NCI-H748 treated with DMSO at 0.1 percent for 48 hours (cell line): ENCODE data around the gene NAV3.
"Not testable (repeated sequence)": the region's sequence is repeated elsewhere in the genome, so short reads cannot be mapped to it uniquely, and the experiment has no call there.

Source experiments
- DNase-seq: peaks from one replicate; lab custom pipeline; 2025; lab: John Stamatoyannopoulos, UW

NAV3 gene

GRCh38 chr12:78038986-78039385, 208.3 kb downstream of the NAV3 start:
- DNase-seq, result no peak

- no peak for DNase-seq
Measured at GRCh38 chr12:78040111-78040510, 209.4 kb downstream of the NAV3 start.

- no peak for DNase-seq
Measured at GRCh38 chr12:78050790-78051189, 220.1 kb downstream of the NAV3 start.

- no peak for DNase-seq
Measured at GRCh38 chr12:78055545-78055944, 224.9 kb downstream of the NAV3 start.

- DNase-seq, result no peak
Measured at GRCh38 chr12:78057075-78057474, 226.4 kb downstream of the NAV3 start.

GRCh38 chr12:78060186-78060585, 229.5 kb downstream of the NAV3 start:
- DNase-seq, result no peak

- DNase-seq, result no peak
Measured at GRCh38 chr12:78062786-78063185, 232.1 kb downstream of the NAV3 start.

- no peak for DNase-seq
Measured at GRCh38 chr12:78081590-78082314, 251.1 kb downstream of the NAV3 start.

- DNase-seq, result no peak
Measured at GRCh38 chr12:78085542-78086182, 255.0 kb downstream of the NAV3 start.

GRCh38 chr12:78086553-78087362, 256.1 kb downstream of the NAV3 start:
- no peak for DNase-seq

GRCh38 chr12:78087363-78087675, 256.6 kb downstream of the NAV3 start:
- DNase-seq, result no peak

GRCh38 chr12:78088391-78088832, 257.7 kb downstream of the NAV3 start:
- DNase-seq, result no peak

GRCh38 chr12:78090266-78090665, 259.6 kb downstream of the NAV3 start:
- DNase-seq, result no peak

GRCh38 chr12:78095623-78096022, 264.9 kb downstream of the NAV3 start:
- no peak for DNase-seq

GRCh38 chr12:78096909-78097597, 266.4 kb downstream of the NAV3 start:
- DNase-seq, result no peak

- no peak for DNase-seq
Measured at GRCh38 chr12:78099806-78100205, 269.1 kb downstream of the NAV3 start.

GRCh38 chr12:78101113-78101876, 270.6 kb downstream of the NAV3 start:
- no peak for DNase-seq

GRCh38 chr12:78101946-78102635, 271.4 kb downstream of the NAV3 start:
- DNase-seq, result no peak

GRCh38 chr12:78102801-78103200, 272.1 kb downstream of the NAV3 start:
- not testable (repeated sequence) for DNase-seq

- DNase-seq, result no peak
Measured at GRCh38 chr12:78115889-78116288, 285.2 kb downstream of the NAV3 start.

- DNase-seq, result no peak
Measured at GRCh38 chr12:78118036-78118435, 287.3 kb downstream of the NAV3 start.
